ENCODE data around the gene AHI1.

- no peak for TF ChIP-seq ESRRA (CRISPR knock-in tag; IDR thresholded peaks at IDR 0.05; ENCODE audit: borderline replicate concordance)
- no peak for TF ChIP-seq SP1 (CRISPR knock-in tag; conservative IDR thresholded peaks at IDR 0.05)
- TF ChIP-seq CTCF (IDR thresholded peaks at IDR 0.05) = no peak
- TF ChIP-seq MAX (CRISPR knock-in tag; IDR thresholded peaks at IDR 0.05) = no peak
- TF ChIP-seq KAT7 (CRISPR knock-in tag; IDR thresholded peaks at IDR 0.05; ENCODE audit: borderline replicate concordance) = no peak
- TF ChIP-seq, protein P1, sequence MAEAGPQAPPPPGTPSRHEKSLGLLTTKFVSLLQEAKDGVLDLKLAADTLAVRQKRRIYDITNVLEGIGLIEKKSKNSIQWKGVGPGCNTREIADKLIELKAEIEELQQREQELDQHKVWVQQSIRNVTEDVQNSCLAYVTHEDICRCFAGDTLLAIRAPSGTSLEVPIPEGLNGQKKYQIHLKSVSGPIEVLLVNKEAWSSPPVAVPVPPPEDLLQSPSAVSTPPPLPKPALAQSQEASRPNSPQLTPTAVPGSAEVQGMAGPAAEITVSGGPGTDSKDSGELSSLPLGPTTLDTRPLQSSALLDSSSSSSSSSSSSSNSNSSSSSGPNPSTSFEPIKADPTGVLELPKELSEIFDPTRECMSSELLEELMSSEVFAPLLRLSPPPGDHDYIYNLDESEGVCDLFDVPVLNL (CRISPR knock-in tag; IDR thresholded peaks at IDR 0.05; ENCODE audit: borderline replicate concordance, low read depth) = no peak
Measured at GRCh38 chr6:135499441-135500340, 2.2 kb upstream of the AHI1 start.

All from WTC11 (cell line).